T-helper 1 cell treated with Interleukin-12 subunit alpha and Interleukin-12 subunit beta and Interleukin-4 antibody, amounts not matched to agents 30 ng/mL and 1 ng/mL, for 36 hours (primary cell): ENCODE measurements around the gene CRYBG2. TPM values are rescaled to one million over a fixed set of nuclear protein-coding genes. Genes with fewer than 3 reads are reported as not detected.

Experiments
- intact Hi-C: fragments of 100-400 bp; cut with micrococcal nuclease; formaldehyde crosslinking; loops from one replicate; pipeline ENCODE4 v1.15.1; 2024
- total RNA-seq: library from RNA; stranded (reverse); gene quantifications from 2 replicates; pipeline ENCODE4 v1.2.3, GENCODE V29; 2022

The CRYBG2 gene
- total RNA-seq, 1 donor from 2014 or later: 4.2 TPM

- intact Hi-C loops: loop anchor here (1.0 kb wide), 1 partner anchor 36 kb away; no protein-coding TSS in a partner anchor
Observed at GRCh38 chr1:26372611-26373010, 18.7 kb upstream of the CRYBG2 start, which contains the start of gene ZNF683. Gene ZNF683, minus strand, starts transcription at chr1:26372750. Its CDS starts 4,179 bp downstream, at chr1:26368571.

GRCh38 chr1:26372039-26372438, 18.1 kb upstream of the CRYBG2 start:
- intact Hi-C loops: no loop called here

GRCh38 chr1:26370591-26371382, 16.9 kb upstream of the CRYBG2 start:
- intact Hi-C loops: no loop called here

- intact Hi-C loops: no loop called here
Observed at GRCh38 chr1:26368486-26368885, 14.6 kb upstream of the CRYBG2 start.

GRCh38 chr1:26368006-26368405, 14.1 kb upstream of the CRYBG2 start:
- intact Hi-C loops: no loop called here

GRCh38 chr1:26367441-26367840, 13.5 kb upstream of the CRYBG2 start:
- intact Hi-C loops: no loop called here

GRCh38 chr1:26364956-26365355, 11.0 kb upstream of the CRYBG2 start:
- intact Hi-C loops: no loop called here

- intact Hi-C loops: loop anchor here (1.0 to 2.0 kb wide), 7 partner anchors 15 to 87 kb away; no protein-coding TSS in a partner anchor
Observed at GRCh38 chr1:26363549-26364448, 9.9 kb upstream of the CRYBG2 start.

- intact Hi-C loops: loop anchor here (2.0 kb wide), 1 partner anchor 54 kb away; no protein-coding TSS in a partner anchor
Observed at GRCh38 chr1:26362331-26362730, 8.4 kb upstream of the CRYBG2 start.

GRCh38 chr1:26361605-26362122, 7.7 kb upstream of the CRYBG2 start:
- intact Hi-C loops: loop anchor here (2.0 kb wide), 1 partner anchor 55 kb away; no protein-coding TSS in a partner anchor

- intact Hi-C loops: no loop called here
Observed at GRCh38 chr1:26360807-26361604, 7.1 kb upstream of the CRYBG2 start.

- intact Hi-C loops: loop anchor here (1.0 kb wide), 3 partner anchors 18 to 84 kb away; no protein-coding TSS in a partner anchor
Observed at GRCh38 chr1:26359981-26360806, 6.3 kb upstream of the CRYBG2 start.

GRCh38 chr1:26358411-26359384, 4.8 kb upstream of the CRYBG2 start:
- intact Hi-C loops: loop anchor here (1.0 kb wide), 5 partner anchors 20 to 360 kb away; partner anchors contain the start of gene PAFAH2

- intact Hi-C loops: no loop called here
Observed at GRCh38 chr1:26357121-26357602, 3.2 kb upstream of the CRYBG2 start.

- intact Hi-C loops: no loop called here
Observed at GRCh38 chr1:26356106-26356505, 2.2 kb upstream of the CRYBG2 start.

GRCh38 chr1:26354972-26355371, 1.0 kb upstream of the CRYBG2 start:
- intact Hi-C loops: no loop called here

- intact Hi-C loops: no loop called here
Observed at GRCh38 chr1:26353210-26353859, 595 bp downstream of the CRYBG2 start.

GRCh38 chr1:26352338-26352679, 1.6 kb downstream of the CRYBG2 start:
- intact Hi-C loops: no loop called here
